DMS153 (cell line): ENCODE results near the gene LTN1.
A peak's percentile ranks its signal among the peaks of the same experiment; 100 is the strongest.

Experiments used
- DNase-seq: peaks from one replicate; lab custom pipeline; 2025; lab: John Stamatoyannopoulos, UW

The LTN1 gene

GRCh38 chr21:28927130-28927529 lies 65.5 kb downstream of the LTN1 start:
- DNase-seq, result no peak

DNA sequence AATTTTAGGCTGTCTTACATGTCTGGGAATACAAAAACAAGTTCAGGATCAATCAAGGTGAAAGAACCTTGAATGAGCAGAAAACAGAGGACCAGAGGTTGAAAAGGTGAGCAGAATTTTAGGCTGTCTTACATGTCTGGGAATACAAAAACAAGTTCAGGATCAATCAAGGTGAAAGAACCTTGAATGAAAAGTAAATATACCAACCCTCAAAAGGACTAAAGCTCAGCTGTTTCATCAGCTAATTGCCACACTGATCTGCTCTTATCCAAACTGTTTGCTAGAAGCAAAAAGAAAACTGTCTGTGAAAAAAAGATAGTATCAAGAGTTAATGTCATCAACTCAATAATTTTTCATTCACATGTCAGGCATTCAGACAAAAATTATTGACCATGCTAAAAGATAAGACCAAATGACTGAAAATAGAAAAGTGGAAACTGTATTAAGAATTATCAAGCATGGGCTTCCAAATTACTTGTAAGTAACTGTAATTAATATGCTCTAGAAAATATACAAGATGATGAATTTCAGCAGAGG lies 69.2 kb downstream of the LTN1 start:
- no peak for DNase-seq

GRCh38 chr21:28922368-28922767 lies 70.3 kb downstream of the LTN1 start:
- DNase-seq, result no peak

- DNase-seq, result no peak
Observed at GRCh38 chr21:28916150-28916893, 76.4 kb downstream of the LTN1 start.

- no peak for DNase-seq
Observed at GRCh38 chr21:28913071-28913470, 79.6 kb downstream of the LTN1 start.

DNA sequence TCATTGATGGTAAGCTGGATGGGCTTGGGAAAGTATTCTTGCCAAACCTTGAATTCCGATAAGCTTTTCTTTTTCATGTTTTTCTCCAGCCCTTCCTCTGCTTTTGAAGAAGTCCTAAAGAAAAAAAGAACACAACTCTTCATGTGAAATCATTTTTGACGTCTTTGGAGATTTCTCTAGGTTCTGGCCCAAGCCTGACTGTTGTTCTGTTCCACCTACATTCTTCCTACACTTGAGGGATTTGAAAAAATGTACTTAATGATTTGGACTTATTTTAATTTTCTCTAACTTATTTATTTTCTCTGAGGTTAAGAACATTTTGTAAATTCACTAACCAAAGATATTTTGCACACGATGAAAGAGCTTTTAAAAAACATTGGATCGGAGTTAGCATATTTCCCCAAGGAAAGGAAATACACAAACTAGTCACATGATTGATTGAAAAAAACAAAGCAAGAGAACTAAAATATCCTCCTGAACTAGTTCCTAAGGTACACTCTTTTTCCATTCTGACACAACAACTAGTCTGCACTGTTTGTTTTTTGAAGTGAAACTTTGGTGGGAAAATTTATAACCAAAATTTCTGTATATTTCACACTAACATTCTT lies 82.3 kb downstream of the LTN1 start:
- no peak for DNase-seq

GRCh38 chr21:28908351-28908750 lies 84.3 kb downstream of the LTN1 start:
- no peak for DNase-seq

- DNase-seq, result no peak
Observed at GRCh38 chr21:28906841-28907240, 85.8 kb downstream of the LTN1 start.

DNA sequence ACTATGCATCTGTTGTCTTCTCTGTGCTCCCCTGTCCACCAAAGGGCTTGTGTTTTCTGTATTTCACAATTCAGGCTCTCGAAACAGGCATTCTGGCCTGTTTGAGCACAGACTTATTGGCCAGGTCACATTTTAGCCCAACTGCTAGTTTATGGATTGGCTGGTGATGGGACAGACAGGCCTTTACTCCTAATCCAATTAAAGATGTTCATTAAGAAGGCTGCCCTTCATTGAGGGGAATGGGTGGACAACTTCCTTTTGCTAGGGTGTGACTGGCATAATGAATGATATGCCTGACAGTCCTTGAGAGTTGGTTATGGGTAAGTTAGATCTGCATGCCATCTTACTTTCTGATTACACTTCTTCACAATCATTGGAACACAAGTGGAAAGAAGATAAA lies 86.4 kb downstream of the LTN1 start:
- DNase-seq, result no peak

GRCh38 chr21:28904961-28905435 lies 87.7 kb downstream of the LTN1 start:
- DNase-seq, result no peak

- no peak for DNase-seq
Observed at GRCh38 chr21:28903448-28903847, 89.2 kb downstream of the LTN1 start.

GRCh38 chr21:28900481-28900880 lies 92.2 kb downstream of the LTN1 start:
- DNase-seq, result no peak

- no peak for DNase-seq
Observed at GRCh38 chr21:28899744-28900143, 92.9 kb downstream of the LTN1 start.

DNA sequence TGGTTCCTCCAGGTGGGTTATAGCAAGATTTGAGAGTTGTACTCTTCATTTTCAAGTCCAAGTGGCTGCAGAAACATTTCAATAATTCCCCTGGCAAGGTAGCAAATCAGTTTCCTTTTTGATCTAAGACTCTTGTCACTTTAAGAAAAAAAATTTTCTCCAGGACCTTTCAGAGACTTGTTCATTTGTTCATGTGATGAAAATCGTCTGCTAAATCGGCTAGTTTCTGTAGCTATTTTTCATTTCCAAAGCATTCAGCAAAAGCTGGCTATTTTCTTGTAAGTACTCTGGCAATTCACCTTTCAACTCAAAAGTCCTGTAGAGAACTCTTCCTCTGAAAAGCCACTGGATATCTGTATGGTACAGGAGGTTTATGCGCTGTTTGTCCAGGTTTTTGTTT lies 93.5 kb downstream of the LTN1 start:
- DNase-seq, result no peak

DNA sequence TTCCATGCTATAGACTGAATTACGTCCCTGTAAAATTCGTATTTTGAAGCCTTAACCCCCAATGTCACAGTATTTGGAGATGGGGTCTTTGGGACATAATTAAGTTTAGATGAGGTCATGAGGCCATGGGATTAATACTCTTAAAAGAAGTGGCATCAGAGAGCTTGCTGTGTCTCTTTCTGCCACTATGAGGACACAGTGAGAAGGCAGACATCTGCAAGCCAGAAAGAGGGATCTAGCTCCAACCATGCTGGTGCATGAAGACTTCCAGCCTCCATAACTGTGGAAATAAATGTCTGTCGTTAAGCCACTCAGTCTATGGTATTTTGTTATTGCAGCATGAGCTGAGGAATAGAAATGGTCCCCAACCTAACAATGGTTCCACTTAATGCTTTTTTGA lies 99.0 kb downstream of the LTN1 start:
- no peak for DNase-seq

GRCh38 chr21:28892199-28893111 lies 100.2 kb downstream of the LTN1 start:
- no peak for DNase-seq

DNA sequence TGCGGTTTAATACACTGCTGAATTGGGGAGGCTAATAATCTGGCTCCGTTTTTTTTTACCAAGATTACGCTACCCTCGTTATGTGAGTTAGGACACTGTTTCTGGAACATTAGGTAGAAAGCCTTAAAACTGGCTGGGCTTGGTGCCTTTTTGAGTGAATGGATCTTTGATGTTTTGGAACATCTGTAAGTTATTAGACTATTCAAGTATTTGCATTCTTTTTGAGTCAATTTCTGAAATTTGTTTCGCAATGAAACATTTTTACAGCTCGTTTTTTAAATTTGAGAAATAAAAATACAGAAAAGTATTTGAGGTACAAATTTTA lies 106.9 kb downstream of the LTN1 start:
- DNase-seq, result no peak

DNA sequence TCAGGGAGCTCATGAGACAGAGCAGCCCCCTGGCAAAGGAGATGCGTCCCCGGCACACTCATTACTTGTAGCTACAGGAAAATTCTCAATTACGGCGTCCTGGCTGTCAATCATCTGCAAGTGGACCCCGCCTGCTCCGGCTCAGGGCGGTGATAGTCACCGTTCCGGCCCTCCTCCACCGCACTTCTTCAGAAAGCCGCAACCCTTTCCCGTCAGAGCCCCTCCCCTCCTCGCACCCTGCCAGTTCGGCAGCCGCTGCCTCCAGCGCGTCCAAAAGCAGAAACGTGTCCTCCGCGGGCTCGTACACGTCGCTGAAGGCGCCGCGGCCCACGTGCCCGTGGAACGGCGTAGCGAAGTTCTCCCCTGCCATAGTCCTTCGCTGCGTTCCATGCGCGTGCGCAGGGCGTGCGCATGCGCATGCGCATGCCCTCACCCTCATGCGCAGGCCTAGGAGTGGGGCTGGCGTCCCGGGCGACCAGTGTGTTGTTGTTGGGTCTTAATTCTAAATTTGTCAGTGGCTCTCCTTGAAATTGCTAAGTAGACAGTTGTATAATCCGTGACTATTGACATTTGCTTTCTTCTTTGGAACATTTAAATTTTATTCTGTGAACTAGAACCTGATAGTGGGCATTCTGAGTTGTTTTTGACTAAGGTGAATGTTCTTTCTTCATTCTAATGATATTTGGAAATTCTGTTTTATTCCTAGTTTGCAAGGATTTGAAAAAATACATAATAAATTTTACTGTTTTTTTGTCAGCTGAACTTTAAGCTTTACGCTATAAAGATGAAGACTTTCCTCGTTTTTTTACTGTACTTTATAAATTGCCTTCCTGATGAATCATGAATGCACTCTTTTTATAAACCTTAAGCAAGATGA lies 107.5 kb downstream of the LTN1 start:
- DNase-seq, result peak; percentile 74

- no peak for DNase-seq
Observed at GRCh38 chr21:28884481-28884880, 108.2 kb downstream of the LTN1 start.

DNA sequence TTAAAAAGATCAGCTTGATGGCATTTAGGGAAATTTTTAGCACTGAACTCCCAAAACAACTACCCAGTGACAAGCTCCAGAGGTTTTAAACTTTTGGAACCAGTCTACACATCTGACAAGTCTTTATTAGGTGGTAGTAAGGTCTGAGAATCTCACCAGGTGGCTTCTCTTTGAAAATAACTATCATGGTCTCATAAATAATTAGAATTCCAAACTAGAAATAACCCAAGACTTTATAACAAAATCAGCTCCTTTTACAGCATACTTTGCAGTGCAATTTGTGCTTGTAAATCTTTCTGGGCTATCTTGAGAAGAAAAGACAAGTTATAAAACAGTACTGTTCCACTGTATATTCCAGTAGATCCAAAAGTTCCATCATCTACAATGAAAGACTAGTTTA lies 108.7 kb downstream of the LTN1 start:
- no peak for DNase-seq

- no peak for DNase-seq
Observed at GRCh38 chr21:28882345-28882744, 110.3 kb downstream of the LTN1 start.
